Adipocyte (in vitro differentiated cells): ENCODE data around the gene HIRIP3.

ENCODE experiments used
- DNase-seq: peaks from one replicate; pipeline ENCODE4 v3.0.0-alpha.2; 2015; ENCODE audit warnings: low read depth
- H3K27me3 ChIP-seq: replicated peaks from 2 replicates; pipeline ENCODE4 v1.7.0; 2013; ENCODE audit warnings: mild to moderate bottlenecking, low read length, moderate library complexity; ENCODE audit not compliant: control insufficient read depth, insufficient read depth
- H3K36me3 ChIP-seq: 2 replicates; pipeline ENCODE4 v1.7.0; 2013; ENCODE audit warnings: low read length, mild to moderate bottlenecking, moderate library complexity; ENCODE audit not compliant: control insufficient read depth, insufficient read depth, severe bottlenecking
- H3K4me1 ChIP-seq: 2 replicates; pipeline ENCODE4 v1.7.0; 2013; ENCODE audit warnings: mild to moderate bottlenecking, low read length, moderate library complexity; ENCODE audit not compliant: control insufficient read depth, insufficient read depth
- H3K4me3 ChIP-seq: 2 replicates; pipeline ENCODE4 v1.7.0; 2013; ENCODE audit warnings: mild to moderate bottlenecking, low read length, moderate library complexity
- H3K9ac ChIP-seq: 2 replicates; pipeline ENCODE4 v1.7.0; 2013; ENCODE audit warnings: mild to moderate bottlenecking, low read length, moderate library complexity
- H3K9me3 ChIP-seq: 2 replicates; pipeline ENCODE4 v1.7.0; 2013; ENCODE audit warnings: mild to moderate bottlenecking, low read length, moderate library complexity; ENCODE audit not compliant: control insufficient read depth

HIRIP3 gene

DNA sequence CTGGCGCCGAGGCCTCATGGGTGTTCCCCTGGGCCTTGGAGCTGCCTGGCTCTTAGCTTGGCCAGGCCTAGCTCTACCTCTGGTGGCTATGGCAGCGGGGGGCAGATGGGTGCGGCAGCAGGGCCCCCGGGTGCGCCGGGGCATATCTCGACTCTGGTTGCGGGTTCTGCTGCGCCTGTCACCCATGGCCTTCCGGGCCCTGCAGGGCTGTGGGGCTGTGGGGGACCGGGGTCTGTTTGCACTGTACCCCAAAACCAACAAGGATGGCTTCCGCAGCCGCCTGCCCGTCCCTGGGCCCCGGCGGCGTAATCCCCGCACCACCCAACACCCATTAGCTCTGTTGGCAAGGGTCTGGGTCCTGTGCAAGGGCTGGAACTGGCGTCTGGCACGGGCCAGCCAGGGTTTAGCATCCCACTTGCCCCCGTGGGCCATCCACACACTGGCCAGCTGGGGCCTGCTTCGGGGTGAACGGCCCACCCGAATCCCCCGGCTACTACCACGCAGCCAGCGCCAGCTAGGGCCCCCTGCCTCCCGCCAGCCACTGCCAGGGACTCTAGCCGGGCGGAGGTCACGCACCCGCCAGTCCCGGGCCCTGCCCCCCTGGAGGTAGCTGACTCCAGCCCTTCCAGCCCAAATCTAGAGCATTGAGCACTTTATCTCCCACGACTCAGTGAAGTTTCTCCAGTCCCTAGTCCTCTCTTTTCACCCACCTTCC lies 7.9 kb downstream of the HIRIP3 start:
- Histone ChIP-seq H3K9me3 (no peaks in the 10 kb centered on the region), H3K4me1 (peaks cover 9% of the 10 kb centered on the region), H3K27me3 (no peaks in the 10 kb centered on the region), H3K4me3 (no peak overlapping the region), H3K9ac (no peak overlapping the region), H3K36me3 (peaks cover 92% of the 10 kb centered on the region)
- no peak for DNase-seq

GRCh38 chr16:29986931-29987330 lies 8.5 kb downstream of the HIRIP3 start:
- peaks cover 3% of the 10 kb centered on the region for H3K4me1 ChIP-seq
- no peaks in the 10 kb centered on the region for H3K9me3 ChIP-seq
- peaks cover 94% of the 10 kb centered on the region for H3K36me3 ChIP-seq
- DNase-seq: no peak
- H3K27me3 ChIP-seq: no peaks in the 10 kb centered on the region
- H3K4me3 ChIP-seq: no peak overlapping the region
- H3K9ac ChIP-seq: no peak overlapping the region

DNA sequence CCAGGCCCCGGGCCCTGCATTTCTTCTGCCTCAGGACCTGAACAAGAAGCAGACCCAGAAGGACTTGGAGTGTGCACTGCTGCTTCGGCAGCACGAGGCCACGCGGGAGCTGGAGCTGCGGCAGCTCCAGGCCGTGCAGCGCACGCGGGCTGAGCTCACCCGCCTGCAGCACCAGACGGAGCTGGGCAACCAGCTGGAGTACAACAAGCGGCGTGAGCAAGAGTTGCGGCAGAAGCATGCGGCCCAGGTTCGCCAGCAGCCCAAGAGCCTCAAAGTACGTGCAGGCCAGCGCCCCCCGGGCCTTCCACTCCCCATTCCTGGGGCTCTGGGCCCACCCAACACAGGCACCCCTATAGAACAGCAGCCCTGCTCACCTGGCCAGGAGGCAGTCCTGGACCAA lies 9.2 kb downstream of the HIRIP3 start:
- no peaks in the 10 kb centered on the region for H3K9me3 ChIP-seq
- no peaks in the 10 kb centered on the region for H3K27me3 ChIP-seq
- H3K36me3 ChIP-seq: peaks cover 98% of the 10 kb centered on the region
- DNase-seq: no peak
- no peak overlapping the region for H3K4me3 ChIP-seq
- no peak overlapping the region for H3K9ac ChIP-seq
- no peaks in the 10 kb centered on the region for H3K4me1 ChIP-seq

DNA sequence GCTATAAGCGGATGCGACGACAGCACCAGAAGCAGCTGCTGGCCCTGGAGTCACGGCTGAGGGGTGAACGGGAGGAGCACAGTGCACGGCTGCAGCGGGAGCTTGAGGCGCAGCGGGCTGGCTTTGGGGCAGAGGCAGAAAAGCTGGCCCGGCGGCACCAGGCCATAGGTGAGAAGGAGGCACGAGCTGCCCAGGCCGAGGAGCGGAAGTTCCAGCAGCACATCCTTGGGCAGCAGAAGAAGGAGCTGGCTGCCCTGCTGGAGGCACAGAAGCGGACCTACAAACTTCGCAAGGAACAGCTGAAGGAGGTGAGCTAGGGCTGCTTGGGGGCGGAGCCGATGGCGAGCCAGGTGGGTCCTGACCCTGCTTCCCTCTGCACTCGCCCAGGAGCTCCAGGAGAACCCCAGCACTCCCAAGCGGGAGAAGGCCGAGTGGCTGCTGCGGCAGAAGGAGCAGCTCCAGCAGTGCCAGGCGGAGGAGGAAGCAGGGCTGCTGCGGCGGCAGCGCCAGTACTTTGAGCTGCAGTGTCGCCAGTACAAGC lies 10.1 kb downstream of the HIRIP3 start:
- H3K36me3 ChIP-seq: peaks cover 99% of the 10 kb centered on the region
- H3K9ac ChIP-seq: no peak overlapping the region
- H3K4me3 ChIP-seq: no peak overlapping the region
- no peaks in the 10 kb centered on the region for H3K4me1 ChIP-seq
- H3K27me3 ChIP-seq: no peaks in the 10 kb centered on the region
- no peak for DNase-seq
- H3K9me3 ChIP-seq: no peaks in the 10 kb centered on the region

GRCh38 chr16:29984764-29985147 lies 10.7 kb downstream of the HIRIP3 start:
- Histone ChIP-seq H3K4me1 (no peaks in the 10 kb centered on the region), H3K9me3 (no peaks in the 10 kb centered on the region), H3K27me3 (no peaks in the 10 kb centered on the region), H3K4me3 (no peak overlapping the region), H3K9ac (no peak overlapping the region), H3K36me3 (peaks cover 99% of the 10 kb centered on the region)
- DNase-seq: no peak

DNA sequence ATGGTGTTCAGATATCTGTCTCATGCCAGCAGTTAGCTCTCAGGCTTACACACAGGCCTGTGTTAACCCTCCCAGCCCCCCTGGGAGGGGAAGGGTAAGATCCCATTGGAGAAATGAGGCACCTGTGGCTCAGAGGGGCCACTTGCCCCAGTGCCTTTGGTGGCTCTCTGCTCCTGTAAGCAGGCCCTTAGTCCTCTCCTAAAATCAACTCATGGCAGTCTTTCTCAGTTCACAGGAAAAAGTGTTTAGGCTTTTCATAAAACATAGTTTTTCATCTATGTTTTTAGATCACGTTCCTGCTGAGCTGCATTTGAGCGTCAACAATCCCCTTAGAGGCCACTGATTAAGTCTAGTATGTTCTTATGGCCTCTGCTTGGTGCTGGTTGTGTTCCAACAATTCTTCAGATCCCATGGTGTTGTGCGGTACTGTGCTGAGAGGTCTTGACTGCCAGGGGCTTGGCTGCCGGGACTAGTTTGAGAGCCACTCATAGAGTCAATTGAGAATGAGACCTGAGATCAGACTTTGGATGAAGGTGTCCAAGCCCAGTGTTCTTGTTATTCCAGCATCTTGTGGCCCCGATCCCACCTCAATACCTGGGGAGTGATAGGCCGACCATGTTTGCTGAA lies 11.2 kb downstream of the HIRIP3 start:
- no peak overlapping the region for H3K9ac ChIP-seq
- peaks cover 99% of the 10 kb centered on the region for H3K36me3 ChIP-seq
- H3K4me3 ChIP-seq: no peak overlapping the region
- no peaks in the 10 kb centered on the region for H3K9me3 ChIP-seq
- H3K4me1 ChIP-seq: no peaks in the 10 kb centered on the region
- H3K27me3 ChIP-seq: no peaks in the 10 kb centered on the region
- no peak for DNase-seq

DNA sequence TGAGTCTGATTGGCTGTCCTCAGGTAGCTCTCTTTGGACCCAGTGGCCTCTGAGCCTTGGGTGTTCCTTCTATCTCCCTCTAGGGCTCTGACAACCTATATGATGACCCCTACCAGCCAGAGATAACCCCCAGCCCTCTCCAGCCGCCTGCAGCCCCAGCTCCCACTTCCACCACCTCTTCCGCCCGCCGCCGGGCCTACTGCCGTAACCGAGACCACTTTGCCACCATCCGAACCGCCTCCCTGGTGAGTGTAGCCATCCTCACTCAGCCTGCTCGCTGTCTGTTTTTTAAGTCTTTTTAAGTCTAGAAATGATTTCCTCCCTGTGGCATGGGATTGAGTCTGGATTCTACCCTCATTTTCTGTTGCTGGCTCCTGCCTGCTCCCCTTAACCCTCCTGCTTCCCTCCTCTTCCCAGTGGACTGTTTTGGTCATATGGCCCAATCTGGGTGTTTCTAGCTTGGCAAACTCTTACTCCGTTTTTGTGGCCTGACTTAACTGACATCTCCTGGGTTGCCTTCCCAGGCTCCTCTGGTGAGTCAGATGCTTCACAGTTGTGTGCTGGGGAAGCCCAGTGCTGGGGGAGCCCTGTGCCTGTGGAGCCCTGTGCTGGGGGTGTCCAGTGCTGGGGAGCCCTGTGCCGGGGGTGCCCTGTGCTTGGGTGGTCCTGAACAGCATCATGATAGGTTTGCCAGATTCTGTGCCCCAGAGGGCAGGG lies 11.8 kb downstream of the HIRIP3 start:
- peak; percentile 19 for DNase-seq
- H3K9ac ChIP-seq: no peak overlapping the region
- no peaks in the 10 kb centered on the region for H3K4me1 ChIP-seq
- H3K36me3 ChIP-seq: peaks cover 99% of the 10 kb centered on the region
- H3K9me3 ChIP-seq: no peaks in the 10 kb centered on the region
- H3K27me3 ChIP-seq: no peaks in the 10 kb centered on the region
- no peak overlapping the region for H3K4me3 ChIP-seq

- Histone ChIP-seq H3K9ac (no peak overlapping the region), H3K36me3 (peaks cover 99% of the 10 kb centered on the region)
Measured at GRCh38 chr16:29982560-29983419, 12.6 kb downstream of the HIRIP3 start.

GRCh38 chr16:29978564-29979270 lies 16.7 kb downstream of the HIRIP3 start:
- no peak for DNase-seq
- peaks cover 26% of the 10 kb centered on the region for H3K4me1 ChIP-seq
- H3K4me3 ChIP-seq: no peak overlapping the region
- H3K9me3 ChIP-seq: no peaks in the 10 kb centered on the region
- no peaks in the 10 kb centered on the region for H3K27me3 ChIP-seq
- no peak overlapping the region for H3K9ac ChIP-seq
- H3K36me3 ChIP-seq: peaks cover 62% of the 10 kb centered on the region

More at GRCh38 chr16:29982560-29983419, 12.6 kb downstream of the HIRIP3 start:
- Histone ChIP-seq H3K27me3 (no peaks in the 10 kb centered on the region), H3K4me1 (no peaks in the 10 kb centered on the region), H3K9me3 (no peaks in the 10 kb centered on the region), H3K4me3 (no peak overlapping the region)
- DNase-seq: no peak

DNA sequence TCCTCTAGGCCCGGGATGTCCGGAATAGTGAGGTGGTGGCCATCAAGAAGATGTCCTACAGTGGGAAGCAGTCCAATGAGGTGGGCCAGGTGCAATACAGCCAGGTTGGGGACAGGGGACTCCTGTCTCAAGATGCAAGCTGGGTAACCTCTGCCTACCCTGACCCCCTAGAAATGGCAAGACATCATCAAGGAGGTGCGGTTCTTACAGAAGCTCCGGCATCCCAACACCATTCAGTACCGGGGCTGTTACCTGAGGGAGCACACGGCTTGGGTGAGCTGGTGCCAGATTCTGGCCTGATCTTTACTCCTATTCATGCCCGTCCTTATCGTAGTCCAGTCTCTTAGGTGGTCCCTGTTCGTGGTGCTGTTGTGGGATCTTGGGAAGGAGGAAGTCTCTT lies 17.3 kb downstream of the HIRIP3 start:
- Histone ChIP-seq H3K36me3 (peaks cover 55% of the 10 kb centered on the region), H3K27me3 (no peaks in the 10 kb centered on the region), H3K9ac (no peak overlapping the region), H3K9me3 (no peaks in the 10 kb centered on the region), H3K4me3 (no peak overlapping the region), H3K4me1 (peaks cover 26% of the 10 kb centered on the region)
- no peak for DNase-seq
